K562 (cell line): ENCODE data around the gene CTAG1B. TPM values are rescaled to one million over a fixed set of nuclear protein-coding genes. Genes with fewer than 3 reads are reported as not detected.

Experiments
- BHLHE40 ChIP-seq: IDR thresholded peaks from 2 replicates; pipeline ENCODE4 v1.6.1; 2011; ENCODE audit warnings: low read length, improper control_type of control experiment
- FOXM1 ChIP-seq, 2 experiments: fragments of 450-650 bp in 1 of 2; sonication (generic) in 1 of 2; formaldehyde crosslinking in 1 of 2; IDR thresholded peaks; 2 replicates each; pipeline versions ENCODE4 v1.6.1 to v1.9.0; 2017 to 2022; ENCODE audit warnings: low read depth in 2 of 2, mild to moderate bottlenecking in 2 of 2, missing genetic modification reagents in 1 of 2, moderate library complexity in 1 of 2
- KAT2B ChIP-seq: IDR thresholded peaks from one replicate; pipeline ENCODE4 v1.6.1; 2012; ENCODE audit warnings: low read depth, mild to moderate bottlenecking, control low read depth, inconsistent platforms, low read length, moderate library complexity
- NR2C1 ChIP-seq, 2 experiments: fragments of 450-650 bp; IDR thresholded peaks; 2 replicates each; pipeline ENCODE4 v1.6.1; 2017; ENCODE audit warnings: mild to moderate bottlenecking in 2 of 2, antibody characterized with exemption in 1 of 2, inconsistent platforms in 1 of 2, missing compliant biosample characterization in 1 of 2, missing genetic modification characterization in 1 of 2
- RCOR1 ChIP-seq, 2 experiments: IDR thresholded peaks; 2 replicates each; pipeline ENCODE4 v1.6.1; 2012; ENCODE audit warnings: low read depth in 2 of 2, low read length in 2 of 2, borderline replicate concordance in 1 of 2, improper control_type of control experiment in 1 of 2
- SREBF1 ChIP-seq: fragments of 150-350 bp; IDR thresholded peaks from 2 replicates; pipeline ENCODE4 v1.6.1; 2014; ENCODE audit warnings: antibody characterized with exemption, low read depth, low read length, borderline replicate concordance
- SRSF7 ChIP-seq: fragments of 200-400 bp; formaldehyde crosslinking; optimal IDR thresholded peaks from 2 replicates; pipeline ENCODE3; 2017; ENCODE audit warnings: mild to moderate bottlenecking, low read depth, low read length
- U2AF1 ChIP-seq: fragments of 200-400 bp; formaldehyde crosslinking; optimal IDR thresholded peaks from 2 replicates; pipeline ENCODE3; 2017; ENCODE audit warnings: mild to moderate bottlenecking, low read depth, low read length, moderate library complexity
- ZFPM2 ChIP-seq: fragments of 250-450 bp; sonication (Bioruptor Pico); IDR thresholded peaks from 2 replicates; pipeline ENCODE4 v1.5.1; 2022; ENCODE audit warnings: mild to moderate bottlenecking
- ZMIZ1 ChIP-seq, 2 experiments: fragments of 150-350 bp in 1 of 2; IDR thresholded peaks; 2 replicates each; pipeline ENCODE4 v1.6.1; 2012 to 2016; ENCODE audit warnings: low read depth in 2 of 2, low read length in 2 of 2, mild to moderate bottlenecking in 1 of 2, moderate library complexity in 1 of 2
- ZNF140 ChIP-seq: fragments of 250-450 bp; sonication (Bioruptor Pico); IDR thresholded peaks from 2 replicates; pipeline ENCODE4 v1.8.0; 2021; ENCODE audit warnings: moderate library complexity, mild to moderate bottlenecking, inconsistent platforms
- ZNF280B ChIP-seq: fragments of 250-450 bp; sonication (Bioruptor Pico); IDR thresholded peaks from 2 replicates; pipeline ENCODE4 v1.5.1; 2021; ENCODE audit warnings: mild to moderate bottlenecking
- ZNF318 ChIP-seq, 2 experiments: fragments of 450-650 bp; IDR thresholded peaks; 2 replicates each; pipeline ENCODE4 v1.6.1; 2016; ENCODE audit warnings: mild to moderate bottlenecking in 2 of 2, borderline replicate concordance in 1 of 2, low read depth in 1 of 2, moderate library complexity in 1 of 2
- ZNF79 ChIP-seq: fragments of 250-450 bp; sonication (Bioruptor Pico); IDR thresholded peaks from 2 replicates; pipeline ENCODE4 v1.4.0; 2020; ENCODE audit warnings: low read depth, mild to moderate bottlenecking, moderate library complexity
- polyA plus RNA-seq, 8 experiments: library from polyadenylated mRNA; depleted of rRNA in 4 of 8; stranded (reverse) in 5 of 8; unstranded in 3 of 8; fragments of >200 nt; fragmentation: Nextera tagmentation in 2 of 8; fragmentation: Illumina TruSeq in 1 of 8; extraction: Ambion mirVana in 2 of 8; extraction: Trizol in 1 of 8; gene quantifications; 2 replicates each; pipeline versions ENCODE4 v1.2.1 to v1.2.3, GENCODE V29; 2011 to 2014; ENCODE audit warnings: inconsistent platforms in 1 of 8, missing spikeins in 1 of 8
- total RNA-seq, 7 experiments: library from RNA; depleted of rRNA in 6 of 7; stranded (reverse); fragments of >200 nt in 6 of 7; fragmentation: Illumina TruSeq in 2 of 7; extraction: Trizol in 2 of 7; gene quantifications; 2 replicates each; pipeline versions ENCODE4 v1.2.1 to v1.2.3, GENCODE V29; 2011 to 2021; ENCODE audit warnings: low replicate concordance in 1 of 7

CTAG1B gene
- total and polyA plus RNA-seq, 9 of the 15 experiments (the other 6 are each of a cell fraction or from before 2014, with no cell fraction given): not detected

- TF ChIP-seq ZNF318 (IDR thresholded peaks at IDR 0.05; ENCODE audit: borderline replicate concordance in 1 of 2, low read depth in 1 of 2): no peak
- TF ChIP-seq RCOR1 (IDR thresholded peaks at IDR 0.05; ENCODE audit: borderline replicate concordance in 1 of 2, low read depth in 2 of 2, low read length in 2 of 2): no peak
- TF ChIP-seq SRSF7: no peak
- no peak for TF ChIP-seq FOXM1 (IDR thresholded peaks at IDR 0.05; ENCODE audit: low read depth)
- no peak for TF ChIP-seq FOXM1 (CRISPR knock-in tag; IDR thresholded peaks at IDR 0.05; ENCODE audit: low read depth)
- no peak for TF ChIP-seq ZFPM2 (CRISPR knock-in tag)
- no peak for TF ChIP-seq KAT2B
- no peak for TF ChIP-seq ZNF140 (CRISPR knock-in tag)
- no peak for TF ChIP-seq U2AF1
- TF ChIP-seq ZNF280B: no peak
- TF ChIP-seq ZNF79: no peak
- no peak for TF ChIP-seq BHLHE40
- TF ChIP-seq NR2C1 (IDR thresholded peaks at IDR 0.05): no peak
- TF ChIP-seq NR2C1 (tag; IDR thresholded peaks at IDR 0.05): no peak
- no peak for TF ChIP-seq SREBF1
- no peak for TF ChIP-seq ZMIZ1 (IDR thresholded peaks at IDR 0.05; ENCODE audit: low read depth in 2 of 2, low read length in 2 of 2)
- TF ChIP-seq, all 486 proteins: peak for 0
Measured at GRCh38 chrX:154655346-154655745, 36.3 kb upstream of the CTAG1B start (continued).
